Hepatic stellate cell (primary cell): Measurements from ENCODE around the gene CYP21A2.
"Not testable (repeated sequence)": the region's sequence is repeated elsewhere in the genome, so short reads cannot be mapped to it uniquely, and the experiment has no call there.

Experiments
- DNase-seq: peaks from one replicate; pipeline ENCODE4 v3.0.0; 2011; ENCODE audit warnings: low spot score

CYP21A2 gene

DNA sequence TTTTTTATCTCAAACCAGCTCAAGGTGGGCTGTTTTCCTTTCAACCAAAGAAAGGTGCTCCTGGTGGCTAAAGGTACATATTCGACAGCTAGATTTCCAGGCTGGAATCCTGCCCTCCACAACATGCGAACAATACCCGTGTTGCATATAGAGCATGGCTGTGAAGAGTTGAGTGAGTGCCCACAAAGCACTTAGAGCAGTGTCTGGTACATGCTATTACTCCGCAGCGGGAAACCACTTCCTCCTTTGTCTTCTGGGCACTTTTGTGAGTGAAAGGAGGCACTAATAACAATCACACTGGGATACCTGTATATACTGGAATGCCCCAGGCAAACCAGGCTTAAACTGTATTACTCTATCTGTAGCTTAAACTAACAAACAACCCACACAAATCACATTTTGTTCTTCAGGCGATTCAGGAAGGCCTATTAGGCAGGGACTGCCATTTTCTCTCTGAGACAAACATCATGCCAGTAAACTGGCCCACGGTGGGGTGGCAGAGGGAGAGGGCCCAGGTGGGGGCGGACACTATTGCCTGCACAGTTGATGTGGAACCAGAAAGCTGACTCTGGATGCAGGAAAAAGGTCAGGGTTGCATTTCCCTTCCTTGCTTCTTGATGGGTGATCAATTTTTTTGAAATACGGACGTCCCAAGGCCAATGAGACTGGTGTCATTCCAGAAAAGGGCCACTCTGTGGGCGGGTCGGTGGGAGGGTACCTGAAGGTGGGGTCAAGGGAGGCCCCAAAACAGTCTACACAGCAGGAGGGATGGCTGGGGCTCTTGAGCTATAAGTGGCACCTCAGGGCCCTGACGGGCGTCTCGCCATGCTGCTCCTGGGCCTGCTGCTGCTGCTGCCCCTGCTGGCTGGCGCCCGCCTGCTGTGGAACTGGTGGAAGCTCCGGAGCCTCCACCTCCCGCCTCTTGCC is at the start of gene CYP21A2:
Gene CYP21A2 (plus strand): TSS at position 818 of the 927 bp plus-strand sequence. CDS start 8 bp downstream, at position 826.
- not testable (repeated sequence) for DNase-seq

DNA sequence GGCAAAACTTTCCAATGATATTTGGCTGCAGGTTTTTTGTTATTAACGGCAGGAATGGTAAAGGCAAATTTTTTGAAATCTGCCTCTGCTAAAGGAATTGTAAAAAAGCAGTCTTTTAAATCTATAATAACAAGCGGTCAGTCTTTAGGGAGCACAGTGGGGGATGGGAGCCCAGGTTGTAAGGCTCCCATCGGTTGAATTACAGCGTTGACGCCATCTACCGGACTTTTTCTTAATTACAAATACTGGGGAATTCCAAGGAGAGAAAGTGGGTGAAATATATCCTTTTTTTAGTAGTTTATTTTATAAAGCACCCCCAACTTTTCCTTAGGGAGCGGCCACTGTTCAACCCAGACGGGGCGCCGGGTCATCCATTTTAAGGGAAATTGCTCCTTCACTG is 48.9 kb upstream of the CYP21A2 start:
- DNase-seq, result not testable (repeated sequence)

DNA sequence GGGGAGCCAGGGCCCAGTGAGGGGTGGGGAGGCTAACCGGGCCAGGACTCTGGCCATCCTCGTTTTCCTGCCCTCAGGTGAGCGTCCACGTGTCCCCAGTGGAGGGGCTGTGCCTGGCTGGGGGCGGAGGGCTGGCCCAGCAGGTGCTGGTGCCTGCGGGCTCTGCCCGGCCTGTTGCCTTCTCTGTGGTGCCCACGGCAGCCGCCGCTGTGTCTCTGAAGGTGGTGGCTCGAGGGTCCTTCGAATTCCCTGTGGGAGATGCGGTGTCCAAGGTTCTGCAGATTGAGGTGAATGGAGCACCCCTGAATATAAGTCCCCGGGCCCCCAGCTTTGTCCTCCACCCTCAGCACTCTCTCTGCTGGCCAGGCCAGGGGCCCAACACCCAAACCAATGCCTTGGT is 43.8 kb upstream of the CYP21A2 start:
- not testable (repeated sequence) for DNase-seq

DNA sequence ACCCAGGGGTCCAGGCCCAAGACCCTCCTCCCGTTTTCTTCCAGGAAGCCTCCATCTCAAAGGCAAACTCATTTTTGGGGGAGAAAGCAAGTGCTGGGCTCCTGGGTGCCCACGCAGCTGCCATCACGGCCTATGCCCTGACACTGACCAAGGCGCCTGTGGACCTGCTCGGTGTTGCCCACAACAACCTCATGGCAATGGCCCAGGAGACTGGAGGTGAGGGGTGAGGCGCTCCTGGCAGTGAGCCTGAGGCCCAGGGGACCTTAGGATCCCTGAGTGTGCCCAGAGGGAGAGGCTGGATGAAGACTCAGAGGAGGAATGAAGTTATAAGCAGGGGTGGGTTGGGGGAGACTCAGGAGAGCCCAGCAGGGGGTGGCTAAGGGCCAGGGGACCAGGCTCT is 41.8 kb upstream of the CYP21A2 start:
- not testable (repeated sequence) for DNase-seq

DNA sequence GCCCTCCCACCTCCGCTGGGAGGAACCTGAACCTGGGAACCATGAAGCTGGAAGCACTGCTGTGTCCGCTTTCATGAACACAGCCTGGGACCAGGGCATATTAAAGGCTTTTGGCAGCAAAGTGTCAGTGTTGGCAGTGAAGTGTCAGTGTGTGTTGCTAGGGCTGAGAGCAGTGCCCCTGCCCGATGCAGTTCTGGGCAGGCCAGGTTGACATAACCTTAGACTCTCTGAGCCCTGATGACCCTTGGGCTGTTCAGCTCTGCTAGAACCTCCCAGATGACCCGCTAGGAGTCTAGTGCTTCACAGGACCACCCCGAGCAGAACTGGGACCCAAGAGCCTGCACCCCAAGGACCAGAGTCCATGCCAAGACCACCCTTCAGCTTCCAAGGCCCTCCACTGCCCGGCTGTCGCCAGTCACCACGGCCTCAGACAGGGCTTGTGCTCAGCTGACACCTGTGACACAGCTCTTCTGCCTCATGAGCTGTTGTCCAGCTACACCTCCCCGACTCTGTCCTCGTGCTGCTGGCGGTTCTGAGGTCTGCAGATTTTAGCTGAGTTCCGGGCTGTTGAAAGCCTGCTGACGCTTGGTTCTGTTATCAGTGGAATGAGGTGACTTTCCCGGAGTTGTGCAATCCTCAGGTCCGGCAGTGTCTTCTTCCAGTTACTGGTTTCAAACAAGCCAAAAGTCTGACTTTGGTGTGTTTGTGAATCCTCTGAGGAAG is 35.5 kb upstream of the CYP21A2 start:
- DNase-seq, result not testable (repeated sequence)

DNA sequence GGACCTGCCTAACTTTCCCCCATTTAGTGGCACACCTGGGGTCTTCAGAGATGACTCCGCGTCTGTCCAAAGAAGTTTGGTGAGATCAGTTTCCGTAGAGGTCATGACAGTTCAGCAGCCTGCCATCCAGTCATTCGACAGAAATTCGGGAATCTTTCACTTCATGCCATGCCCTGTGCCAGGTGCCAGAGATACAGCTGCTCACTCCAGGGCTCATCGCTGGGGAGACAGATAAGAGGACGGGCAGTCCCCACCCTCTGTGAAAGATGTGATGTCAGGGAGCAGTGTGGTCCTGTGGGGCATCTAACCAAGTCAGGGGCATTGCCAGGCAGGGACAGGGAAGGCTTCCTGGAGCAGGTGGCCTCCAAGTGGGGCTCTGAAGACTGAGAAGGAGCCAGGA is 34.9 kb upstream of the CYP21A2 start:
- DNase-seq, result not testable (repeated sequence)

DNA sequence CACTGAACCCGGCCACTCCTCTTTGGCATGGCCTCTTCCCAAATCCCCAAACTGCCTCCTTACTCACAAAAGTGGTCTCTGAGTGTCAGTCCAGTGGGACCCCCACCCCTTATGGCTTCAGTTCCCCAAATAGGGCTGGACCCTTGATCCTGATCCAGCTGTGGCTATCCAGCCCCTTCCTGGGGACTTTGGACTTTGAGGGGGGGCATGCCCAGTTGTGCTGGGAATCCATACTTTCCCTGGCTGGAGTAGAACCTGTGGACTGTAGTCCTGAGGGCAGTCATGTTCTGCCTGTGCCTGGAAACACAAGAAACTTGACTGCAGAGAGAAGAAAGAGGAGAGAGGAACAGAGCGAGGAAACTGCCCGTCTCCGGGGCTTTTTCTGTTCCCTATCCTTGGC is 33.8 kb upstream of the CYP21A2 start:
- not testable (repeated sequence) for DNase-seq

DNA sequence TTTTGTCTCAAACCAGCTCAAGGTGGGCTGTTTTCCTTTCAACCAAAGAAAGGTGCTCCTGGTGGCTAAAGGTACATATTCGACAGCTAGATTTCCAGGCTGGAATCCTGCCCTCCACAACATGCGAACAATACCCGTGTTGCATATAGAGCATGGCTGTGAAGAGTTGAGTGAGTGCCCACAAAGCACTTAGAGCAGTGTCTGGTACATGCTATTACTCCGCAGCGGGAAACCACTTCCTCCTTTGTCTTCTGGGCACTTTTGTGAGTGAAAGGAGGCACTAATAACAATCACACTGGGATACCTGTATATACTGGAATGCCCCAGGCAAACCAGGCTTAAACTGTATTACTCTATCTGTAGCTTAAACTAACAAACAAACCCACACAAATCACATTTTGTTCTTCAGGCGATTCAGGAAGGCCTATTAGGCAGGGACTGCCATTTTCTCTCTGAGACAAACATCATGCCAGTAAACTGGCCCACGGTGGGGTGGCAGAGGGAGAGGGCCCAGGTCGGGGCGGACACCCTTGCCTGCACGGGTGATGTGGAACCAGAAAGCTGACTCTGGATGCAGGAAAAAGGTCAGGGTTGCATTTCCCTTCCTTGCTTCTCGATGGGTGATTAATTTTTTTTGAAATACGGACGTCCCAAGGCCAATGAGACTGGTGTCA is 33.2 kb upstream of the CYP21A2 start:
- not testable (repeated sequence) for DNase-seq

DNA sequence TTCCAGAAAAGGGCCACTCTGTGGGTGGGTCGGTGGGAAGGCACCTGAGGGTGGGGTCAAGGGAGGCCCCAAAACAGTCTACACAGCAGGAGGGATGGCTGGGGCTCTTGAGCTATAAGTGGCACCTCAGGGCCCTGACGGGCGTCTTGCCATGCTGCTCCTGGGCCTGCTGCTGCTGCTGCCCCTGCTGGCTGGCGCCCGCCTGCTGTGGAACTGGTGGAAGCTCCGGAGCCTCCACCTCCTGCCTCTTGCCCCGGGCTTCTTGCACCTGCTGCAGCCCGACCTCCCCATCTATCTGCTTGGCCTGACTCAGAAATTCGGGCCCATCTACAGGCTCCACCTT is 32.7 kb upstream of the CYP21A2 start:
- DNase-seq, result not testable (repeated sequence)

DNA sequence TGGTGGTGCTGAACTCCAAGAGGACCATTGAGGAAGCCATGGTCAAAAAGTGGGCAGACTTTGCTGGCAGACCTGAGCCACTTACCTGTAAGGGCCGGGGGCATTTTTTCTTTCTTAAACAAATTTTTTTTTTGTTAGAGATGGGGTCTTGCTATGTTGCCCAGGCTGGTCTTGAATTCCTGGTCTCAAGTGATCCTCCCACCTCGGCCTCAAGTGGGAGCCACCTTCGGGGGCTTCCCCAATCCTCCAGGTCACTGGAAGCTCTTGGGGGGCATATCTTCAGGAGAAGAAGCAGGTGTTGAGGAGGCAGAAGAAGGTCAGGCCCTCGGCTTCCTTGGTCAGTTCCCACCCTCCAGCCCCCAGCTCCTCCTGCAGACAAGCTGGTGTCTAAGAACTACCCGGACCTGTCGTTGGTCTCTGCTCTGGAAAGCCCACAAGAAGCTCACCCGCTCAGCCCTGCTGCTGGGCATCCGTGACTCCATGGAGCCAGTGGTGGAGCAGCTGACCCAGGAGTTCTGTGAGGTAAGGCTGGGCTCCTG is 32.2 kb upstream of the CYP21A2 start:
- not testable (repeated sequence) for DNase-seq

DNA sequence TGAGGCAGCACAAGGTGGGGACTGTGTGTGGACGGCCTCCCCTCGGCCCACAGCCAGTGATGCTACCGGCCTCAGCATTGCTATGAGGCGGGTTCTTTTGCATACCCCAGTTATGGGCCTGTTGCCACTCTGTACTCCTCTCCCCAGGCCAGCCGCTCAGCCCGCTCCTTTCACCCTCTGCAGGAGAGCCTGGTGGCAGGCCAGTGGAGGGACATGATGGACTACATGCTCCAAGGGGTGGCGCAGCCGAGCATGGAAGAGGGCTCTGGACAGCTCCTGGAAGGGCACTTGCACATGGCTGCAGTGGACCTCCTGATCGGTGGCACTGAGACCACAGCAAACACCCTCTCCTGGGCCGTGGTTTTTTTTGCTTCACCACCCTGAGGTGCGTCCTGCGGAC is 31.1 kb upstream of the CYP21A2 start:
- DNase-seq, result not testable (repeated sequence)

DNA sequence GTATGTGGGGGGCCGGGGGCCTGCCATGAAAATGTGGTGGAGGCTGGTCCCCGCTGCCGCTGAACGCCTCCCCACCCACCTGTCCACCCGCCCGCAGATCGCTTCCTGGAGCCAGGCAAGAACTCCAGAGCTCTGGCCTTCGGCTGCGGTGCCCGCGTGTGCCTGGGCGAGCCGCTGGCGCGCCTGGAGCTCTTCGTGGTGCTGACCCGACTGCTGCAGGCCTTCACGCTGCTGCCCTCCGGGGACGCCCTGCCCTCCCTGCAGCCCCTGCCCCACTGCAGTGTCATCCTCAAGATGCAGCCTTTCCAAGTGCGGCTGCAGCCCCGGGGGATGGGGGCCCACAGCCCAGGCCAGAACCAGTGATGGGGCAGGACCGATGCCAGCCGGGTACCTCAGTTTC is 30.2 kb upstream of the CYP21A2 start:
- not testable (repeated sequence) for DNase-seq

DNA sequence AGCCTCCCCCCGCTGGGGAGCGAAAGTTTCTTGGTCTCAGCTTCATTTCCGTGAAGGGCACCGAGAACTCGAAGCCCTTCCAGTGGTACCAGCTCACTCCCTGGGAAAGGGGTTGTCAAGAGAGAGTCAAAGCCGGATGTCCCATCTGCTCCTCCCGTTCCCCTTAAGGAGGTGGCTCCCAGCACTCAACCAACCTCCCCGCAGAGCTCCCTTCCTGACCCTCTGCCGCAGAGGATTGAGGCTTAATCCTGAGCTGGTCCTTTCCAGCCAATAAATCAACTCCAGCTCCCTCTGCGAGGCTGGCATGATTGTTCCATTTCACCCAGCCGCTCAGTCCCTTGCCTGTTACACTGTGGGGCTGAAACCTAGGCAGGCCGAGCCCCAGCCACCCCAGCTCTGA is 29.6 kb upstream of the CYP21A2 start:
- not testable (repeated sequence) for DNase-seq

DNA sequence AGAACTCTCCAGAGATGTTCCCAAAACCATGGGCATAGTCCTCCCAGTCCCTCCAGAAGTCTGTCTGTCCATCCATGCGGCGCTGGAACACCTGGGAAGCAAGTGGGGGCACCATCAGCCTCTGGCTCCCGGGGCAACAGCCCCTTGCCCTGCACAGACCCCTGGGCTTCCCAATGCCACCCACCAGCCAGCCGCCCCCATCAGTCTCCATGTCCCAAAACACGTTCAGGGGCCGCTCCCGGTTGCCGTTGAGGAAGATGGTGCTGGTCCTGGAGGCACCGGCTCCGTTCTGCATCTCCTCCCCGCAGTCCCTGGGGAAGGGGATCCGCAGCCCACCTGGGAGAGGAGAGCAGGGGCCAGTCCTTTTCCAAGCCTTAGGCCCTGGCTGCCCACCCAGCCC is 28.7 kb upstream of the CYP21A2 start:
- not testable (repeated sequence) for DNase-seq

DNA sequence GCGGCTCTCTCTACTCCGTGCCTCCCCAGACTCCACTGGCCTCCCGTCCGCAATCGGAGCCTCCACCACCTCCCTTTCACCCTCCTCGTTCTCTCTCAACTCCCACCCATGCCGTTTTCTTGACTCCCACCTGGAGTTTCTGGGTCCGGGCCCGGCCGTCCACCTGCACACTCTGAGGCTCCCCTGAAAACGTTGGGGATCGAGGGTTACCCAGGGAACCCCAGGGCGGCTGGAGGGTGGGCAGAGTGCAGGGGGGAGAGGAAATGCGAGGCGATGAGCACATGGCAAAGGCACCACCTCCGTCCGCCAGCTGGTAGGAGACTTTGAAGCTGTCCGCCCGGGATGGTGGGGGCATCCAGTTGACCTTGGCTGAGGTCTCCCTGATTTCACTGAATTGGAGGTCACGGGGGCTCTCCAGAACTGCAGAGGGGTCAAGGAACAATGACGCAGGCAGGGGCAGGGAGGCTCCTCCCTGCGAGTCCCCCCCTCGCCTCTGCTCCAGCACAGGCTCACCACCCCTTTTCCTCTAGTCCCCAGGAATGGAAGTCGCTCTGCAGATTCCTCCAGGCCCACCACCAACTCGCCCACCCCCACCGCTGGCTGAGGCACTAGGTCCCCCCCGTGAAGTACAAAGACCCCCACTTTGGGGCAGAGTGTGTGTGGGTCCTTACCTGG is 27.2 kb upstream of the CYP21A2 start:
- not testable (repeated sequence) for DNase-seq

DNA sequence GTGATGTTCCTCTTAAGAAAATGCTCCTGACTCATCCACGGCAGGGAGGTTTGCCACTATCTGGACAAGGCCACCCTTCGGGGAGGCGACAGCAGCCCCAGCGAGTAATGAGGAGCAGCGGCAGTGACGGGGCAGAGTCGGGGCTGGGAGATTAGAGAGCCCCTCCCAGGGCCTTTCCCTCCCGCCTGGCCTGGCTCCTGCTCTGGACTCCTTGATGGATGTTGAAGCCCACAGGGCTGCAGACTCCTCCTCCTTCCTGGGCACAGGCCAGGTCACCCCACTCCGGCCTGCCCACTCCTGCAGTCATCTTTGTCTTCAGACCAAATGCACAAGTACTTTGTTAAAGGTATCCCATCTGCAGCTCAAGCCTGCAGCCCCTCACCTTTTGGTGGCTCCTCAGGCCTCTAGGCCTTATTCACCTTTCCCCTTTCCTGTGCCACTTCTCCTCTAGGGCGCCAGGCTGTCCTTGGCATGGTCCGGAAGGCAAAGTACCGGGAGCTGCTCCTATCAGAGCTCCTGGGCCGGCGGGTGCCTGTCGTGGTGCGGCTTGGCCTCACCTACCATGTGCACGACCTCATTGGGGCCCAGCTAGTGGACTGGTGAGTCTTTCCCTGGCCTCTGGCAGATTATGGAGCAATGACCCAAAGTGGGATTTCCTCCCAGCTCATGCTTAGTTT is 25.1 kb upstream of the CYP21A2 start:
- DNase-seq, result not testable (repeated sequence)

DNA sequence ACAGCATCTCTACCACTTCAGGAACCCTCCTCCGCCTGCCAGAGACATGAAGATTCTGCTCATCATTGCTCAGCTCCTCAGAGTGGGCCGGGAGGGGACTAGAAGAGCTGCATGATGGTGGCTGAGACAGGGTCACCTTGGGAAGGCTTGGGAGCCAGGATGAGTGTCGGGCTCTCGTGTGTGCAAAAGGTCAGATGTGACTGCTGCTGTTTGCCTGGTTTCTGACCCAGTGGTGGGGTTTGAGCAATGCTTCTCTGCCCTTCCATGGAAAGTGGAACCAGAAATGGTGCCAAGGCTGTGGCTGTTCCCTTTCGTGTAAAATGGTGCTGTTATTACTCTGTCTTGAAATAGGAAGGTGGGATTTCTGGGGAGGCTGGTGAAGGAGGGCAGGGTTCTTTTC is 24.5 kb upstream of the CYP21A2 start:
- DNase-seq, result not testable (repeated sequence)

DNA sequence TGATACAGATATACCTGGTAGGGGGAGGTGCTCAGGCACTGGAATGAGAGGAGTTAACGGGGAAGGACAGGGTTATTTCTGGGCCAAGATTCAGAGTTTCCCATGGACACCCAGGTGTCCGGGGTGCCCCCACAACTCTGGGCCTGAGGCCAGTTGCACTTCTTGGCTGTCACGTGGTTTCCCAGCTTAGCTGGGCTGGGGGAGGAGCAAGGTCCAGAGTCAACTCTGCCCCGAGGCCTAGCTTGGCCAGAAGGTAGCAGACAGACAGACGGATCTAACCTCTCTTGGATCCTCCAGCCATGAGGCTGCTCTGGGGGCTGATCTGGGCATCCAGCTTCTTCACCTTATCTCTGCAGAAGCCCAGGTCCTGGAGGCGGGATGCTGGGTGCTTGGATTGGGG is 23.7 kb upstream of the CYP21A2 start, which contains the start of gene C4B:
Gene C4B (plus strand): TSS at position 249 of the 400 bp plus-strand sequence. CDS start 51 bp downstream, at position 300.
- DNase-seq, result not testable (repeated sequence)

DNA sequence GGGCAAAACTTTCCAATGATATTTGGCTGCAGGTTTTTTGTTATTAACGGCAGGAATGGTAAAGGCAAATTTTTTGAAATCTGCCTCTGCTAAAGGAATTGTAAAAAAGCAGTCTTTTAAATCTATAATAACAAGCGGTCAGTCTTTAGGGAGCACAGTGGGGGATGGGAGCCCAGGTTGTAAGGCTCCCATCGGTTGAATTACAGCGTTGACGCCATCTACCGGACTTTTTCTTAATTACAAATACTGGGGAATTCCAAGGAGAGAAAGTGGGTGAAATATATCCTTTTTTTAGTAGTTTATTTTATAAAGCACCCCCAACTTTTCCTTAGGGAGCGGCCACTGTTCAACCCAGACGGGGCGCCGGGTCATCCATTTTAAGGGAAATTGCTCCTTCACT is 16.1 kb upstream of the CYP21A2 start:
- DNase-seq, result not testable (repeated sequence)

DNA sequence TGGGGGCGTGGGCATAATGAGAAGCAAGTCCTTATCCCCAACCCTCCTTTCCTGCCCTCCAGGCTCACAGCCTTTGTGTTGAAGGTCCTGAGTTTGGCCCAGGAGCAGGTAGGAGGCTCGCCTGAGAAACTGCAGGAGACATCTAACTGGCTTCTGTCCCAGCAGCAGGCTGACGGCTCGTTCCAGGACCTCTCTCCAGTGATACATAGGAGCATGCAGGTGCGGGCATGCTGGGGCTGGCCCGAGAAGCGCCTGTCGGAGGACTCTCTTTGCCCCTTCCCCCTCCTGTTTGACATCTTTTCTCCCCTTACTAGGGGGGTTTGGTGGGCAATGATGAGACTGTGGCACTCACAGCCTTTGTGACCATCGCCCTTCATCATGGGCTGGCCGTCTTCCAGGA is 9.6 kb upstream of the CYP21A2 start:
- not testable (repeated sequence) for DNase-seq

DNA sequence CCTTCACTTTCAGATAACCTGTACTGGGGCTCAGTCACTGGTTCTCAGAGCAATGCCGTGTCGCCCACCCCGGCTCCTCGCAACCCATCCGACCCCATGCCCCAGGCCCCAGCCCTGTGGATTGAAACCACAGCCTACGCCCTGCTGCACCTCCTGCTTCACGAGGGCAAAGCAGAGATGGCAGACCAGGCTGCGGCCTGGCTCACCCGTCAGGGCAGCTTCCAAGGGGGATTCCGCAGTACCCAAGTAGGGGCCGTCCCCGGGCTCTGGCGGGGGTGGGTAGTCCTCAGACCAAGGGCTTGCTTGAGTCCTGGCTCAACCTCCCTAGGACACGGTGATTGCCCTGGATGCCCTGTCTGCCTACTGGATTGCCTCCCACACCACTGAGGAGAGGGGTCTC is 8.7 kb upstream of the CYP21A2 start:
- DNase-seq, result not testable (repeated sequence)
